NCI-H1694 treated with DMSO at 0.1 percent for 48 hours (cell line): ENCODE data around the gene PIGK.
"Not testable (repeated sequence)": the region's sequence is repeated elsewhere in the genome, so short reads cannot be mapped to it uniquely, and the experiment has no call there.

Experiments used
- DNase-seq: peaks from one replicate; lab custom pipeline; 2025; lab: John Stamatoyannopoulos, UW

PIGK gene

GRCh38 chr1:77193951-77194350 lies 25.3 kb downstream of the PIGK start:
- no peak for DNase-seq

GRCh38 chr1:77188770-77189169 lies 30.5 kb downstream of the PIGK start:
- no peak for DNase-seq

- DNase-seq: not testable (repeated sequence)
Observed at GRCh38 chr1:77186907-77187306, 32.3 kb downstream of the PIGK start.

DNA sequence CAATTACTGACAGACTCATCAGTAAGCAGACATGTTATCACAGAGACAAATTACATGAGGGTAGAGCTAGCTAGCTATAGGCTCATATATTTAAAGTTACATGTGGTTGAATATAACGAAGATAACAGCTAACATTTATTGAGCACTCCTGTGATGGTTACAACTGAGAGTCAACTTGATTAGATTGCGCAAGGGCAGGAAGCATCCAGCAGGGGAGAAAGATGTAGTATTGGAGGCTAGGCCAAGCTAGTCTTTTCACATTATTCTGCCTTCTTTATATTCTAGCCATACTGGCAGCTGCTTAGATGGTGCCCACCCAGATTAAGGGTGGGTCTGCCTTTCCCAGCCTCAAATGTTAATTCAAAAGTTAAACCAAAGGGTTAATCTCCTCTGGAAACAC lies 37.1 kb downstream of the PIGK start:
- no peak for DNase-seq

DNA sequence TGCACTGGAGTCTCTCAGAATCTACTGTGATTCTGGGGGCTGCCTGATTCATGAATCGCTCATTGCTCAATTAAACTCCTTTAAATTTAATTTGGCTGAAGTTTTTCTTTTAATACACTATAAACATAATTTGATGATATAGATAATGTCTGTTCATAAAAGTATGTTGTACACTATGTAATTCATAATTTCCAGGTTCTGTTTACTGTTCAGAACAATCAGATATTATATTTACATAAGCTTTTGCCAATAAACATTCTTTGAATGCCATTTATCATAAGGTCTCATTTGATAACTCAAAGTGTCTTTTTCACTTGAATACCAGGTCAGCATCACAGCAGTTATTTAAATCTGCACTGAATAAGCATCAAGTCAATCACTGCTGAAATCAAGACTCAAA lies 39.6 kb downstream of the PIGK start:
- no peak for DNase-seq

GRCh38 chr1:77175230-77175844 lies 43.9 kb downstream of the PIGK start:
- DNase-seq: no peak

DNA sequence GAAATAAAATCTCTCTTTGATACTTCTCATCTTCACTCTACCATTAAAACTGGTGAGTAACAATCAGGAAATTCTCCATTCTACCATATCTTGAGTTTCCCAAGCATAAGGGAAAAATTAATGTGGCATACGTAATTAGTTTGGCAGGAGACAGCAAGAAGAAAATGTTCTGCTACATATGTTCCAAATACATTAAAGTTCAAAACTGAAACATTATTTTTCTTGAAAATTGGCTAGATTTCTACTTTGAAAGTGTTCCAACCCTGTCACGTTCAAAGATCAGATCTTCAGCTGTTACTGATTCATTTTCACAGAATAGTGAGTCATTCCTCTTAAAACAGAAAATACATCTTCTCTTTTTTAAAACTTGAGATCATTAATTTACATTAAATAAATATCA lies 48.5 kb downstream of the PIGK start:
- peak; percentile 8 for DNase-seq

GRCh38 chr1:77168358-77168757 lies 50.9 kb downstream of the PIGK start:
- no peak for DNase-seq

DNA sequence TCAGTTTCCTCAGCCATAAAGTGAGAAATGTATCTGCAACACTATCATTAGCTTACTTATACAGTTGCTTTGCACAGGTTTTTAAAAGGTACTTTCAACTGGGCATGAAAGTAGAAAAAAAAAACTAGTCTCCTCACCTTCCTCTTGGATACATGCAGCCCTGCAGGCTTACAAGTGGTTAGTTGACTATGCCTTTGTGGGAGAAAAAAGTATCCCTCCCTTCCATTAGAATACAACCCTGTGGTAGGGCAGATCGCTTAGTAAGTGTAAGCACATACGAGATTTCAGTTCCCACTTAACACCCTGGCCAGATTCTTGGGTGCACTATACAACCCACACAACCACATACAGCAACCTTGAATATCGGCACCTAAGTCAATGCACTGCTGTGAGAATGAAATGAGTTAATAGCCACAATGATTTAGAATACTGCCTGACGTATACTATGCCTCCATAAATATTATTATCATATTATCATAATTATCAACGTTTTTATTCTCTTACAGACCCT lies 54.7 kb downstream of the PIGK start:
- no peak for DNase-seq

DNA sequence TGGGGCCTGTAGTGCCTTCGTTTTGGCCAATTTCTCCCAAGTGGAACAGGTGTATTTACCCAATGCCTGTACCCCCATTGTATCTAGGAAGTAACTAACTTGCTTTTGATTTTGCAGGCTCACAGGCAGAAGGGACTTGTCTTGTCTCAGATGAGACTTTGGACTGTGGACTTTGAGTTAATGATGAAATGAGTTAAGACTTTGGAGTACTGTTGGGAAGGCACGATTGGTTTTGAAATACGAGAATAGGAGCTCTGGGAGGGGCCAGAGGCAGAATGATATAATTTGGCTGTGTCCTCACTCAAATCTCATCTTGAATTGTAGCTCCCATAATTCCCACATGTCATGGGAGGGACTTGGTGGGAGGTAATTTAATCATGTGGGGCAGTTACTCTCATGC lies 59.5 kb downstream of the PIGK start:
- DNase-seq: not testable (repeated sequence)

GRCh38 chr1:77156214-77156613 lies 63.0 kb downstream of the PIGK start:
- DNase-seq: no peak

DNA sequence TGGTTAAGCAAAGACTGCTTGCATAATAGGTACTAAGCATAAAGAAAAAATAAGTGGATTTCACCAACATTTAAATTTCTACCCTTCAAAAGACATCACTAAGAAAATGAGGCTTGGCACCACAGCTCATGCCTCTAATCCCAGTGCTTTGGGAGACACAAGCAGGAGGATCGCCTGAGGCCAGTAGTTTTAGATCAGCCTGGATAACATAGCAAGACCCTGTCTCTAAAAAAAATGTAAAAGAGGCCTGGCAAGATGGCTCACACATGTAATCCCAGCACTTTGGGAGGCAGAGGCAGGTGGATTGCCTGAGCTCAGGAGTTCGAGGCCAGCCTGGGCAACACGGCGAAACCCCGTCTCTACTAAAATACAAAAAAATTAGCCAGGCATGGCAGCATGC lies 73.0 kb downstream of the PIGK start:
- DNase-seq: no peak

DNA sequence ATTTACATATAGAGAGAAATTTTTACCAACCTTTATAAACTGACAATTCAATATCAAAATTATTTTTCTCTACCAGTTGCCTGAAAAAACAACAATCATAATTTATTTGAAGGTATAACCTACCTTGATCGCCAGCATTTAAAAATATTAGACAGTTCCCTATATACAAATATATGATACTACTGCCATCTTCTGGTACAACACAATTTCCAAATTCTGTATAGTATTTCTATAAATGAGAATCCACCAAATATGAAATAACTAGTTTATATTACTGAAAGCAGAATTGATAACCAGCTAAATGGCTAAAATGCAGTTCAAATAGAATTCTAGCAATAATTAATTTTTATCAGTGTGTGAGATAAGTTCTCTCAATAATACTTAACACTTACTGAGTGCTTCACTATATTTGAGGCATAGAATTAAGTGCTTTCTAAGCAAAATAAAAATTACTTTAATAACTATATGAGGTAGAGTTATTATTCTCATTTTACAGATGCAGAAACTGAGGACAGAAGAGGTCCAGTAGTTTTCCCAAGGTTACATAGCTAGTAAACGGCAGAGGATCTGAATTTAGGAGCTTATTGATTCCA lies 75.6 kb downstream of the PIGK start:
- DNase-seq: peak; percentile 49

- peak; percentile 21 for DNase-seq
Observed at GRCh38 chr1:77139389-77139788, 79.8 kb downstream of the PIGK start.

GRCh38 chr1:77134359-77134758 lies 84.9 kb downstream of the PIGK start:
- no peak for DNase-seq

DNA sequence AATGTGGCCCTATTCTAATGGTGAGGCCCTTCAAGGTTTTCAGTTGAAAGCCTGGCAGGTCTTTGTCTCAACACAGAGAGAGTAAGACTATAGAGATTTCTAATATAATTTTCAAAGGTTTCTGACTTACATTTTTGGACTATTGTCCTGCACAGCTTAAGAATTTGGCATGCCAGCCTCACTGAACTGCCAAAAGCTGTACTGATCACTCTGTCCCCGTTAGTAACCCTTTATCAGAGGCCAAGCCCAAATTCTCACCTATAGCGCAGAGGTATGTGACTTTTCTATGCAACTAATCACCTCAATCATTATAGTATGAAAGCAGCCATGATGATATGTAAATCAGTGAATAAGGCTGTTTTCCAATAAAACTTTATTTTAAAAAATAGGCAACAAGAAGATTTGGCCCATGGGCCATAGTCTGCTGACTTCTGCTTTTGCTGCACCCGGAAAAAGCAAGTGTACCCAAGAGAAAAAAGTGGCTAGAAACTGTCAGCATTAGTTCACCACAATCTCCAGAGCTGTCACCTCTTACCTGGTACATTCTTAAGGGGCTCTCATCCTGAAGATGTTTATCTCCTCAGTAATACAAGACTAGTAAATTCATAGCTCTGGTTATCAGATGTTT lies 85.4 kb downstream of the PIGK start:
- DNase-seq: no peak

DNA sequence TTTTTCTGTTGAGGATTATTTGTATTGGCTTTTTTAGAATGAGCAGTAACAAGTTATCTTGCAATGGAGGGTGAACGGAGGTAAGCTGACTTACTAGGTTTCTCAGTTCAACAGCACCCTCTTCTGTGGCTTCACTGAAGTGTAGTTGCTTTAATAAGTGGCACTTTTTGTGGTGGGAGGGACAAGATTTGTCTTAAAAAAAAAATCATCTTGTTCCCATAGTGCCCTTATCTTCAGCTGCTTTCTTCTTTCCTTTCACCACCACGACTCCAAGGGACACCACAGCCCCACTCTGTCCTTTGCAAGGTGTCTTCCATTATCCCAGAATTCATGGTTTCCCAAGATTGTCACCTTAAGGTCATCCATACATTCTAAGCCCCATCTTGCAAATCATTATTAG lies 92.9 kb downstream of the PIGK start:
- peak; percentile 73 for DNase-seq

- no peak for DNase-seq
Observed at GRCh38 chr1:77121503-77121902, 97.7 kb downstream of the PIGK start.

DNA sequence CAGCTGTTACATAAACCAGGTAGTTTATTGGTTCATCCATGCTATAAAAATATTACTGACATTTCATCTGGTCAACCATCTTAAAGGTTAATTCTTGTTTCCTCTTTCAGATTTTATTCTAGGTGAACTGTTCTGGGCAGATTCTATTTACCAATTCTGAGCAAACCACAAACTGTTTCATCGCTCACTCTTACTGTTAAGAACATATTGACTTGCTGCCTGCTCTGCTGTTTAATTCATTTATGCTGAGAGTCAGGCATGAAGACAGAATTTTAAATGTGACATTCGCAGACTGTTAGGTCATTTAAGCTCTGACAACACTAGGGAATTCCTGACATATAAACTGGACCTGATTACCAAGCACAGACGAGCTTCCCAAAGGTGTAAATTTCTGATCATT lies 98.3 kb downstream of the PIGK start:
- no peak for DNase-seq

DNA sequence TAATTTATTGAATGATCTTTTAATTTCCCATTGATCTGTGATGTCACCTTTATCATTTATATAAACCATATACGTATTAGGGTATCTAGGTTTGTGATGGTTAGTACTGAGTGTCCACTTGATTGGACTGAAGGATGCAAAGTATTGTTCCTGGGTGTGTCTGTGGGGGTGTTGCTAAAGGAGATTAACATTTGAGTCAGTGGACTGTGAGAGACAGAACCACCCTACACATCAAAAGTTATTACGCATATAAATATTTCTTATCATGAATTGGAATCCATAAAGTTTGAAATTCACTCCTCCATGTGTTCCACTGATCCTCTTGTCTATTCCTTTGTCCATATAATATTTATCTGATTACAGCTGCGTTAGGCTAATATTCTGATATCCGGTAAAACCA lies 100.5 kb downstream of the PIGK start:
- DNase-seq: no peak

DNA sequence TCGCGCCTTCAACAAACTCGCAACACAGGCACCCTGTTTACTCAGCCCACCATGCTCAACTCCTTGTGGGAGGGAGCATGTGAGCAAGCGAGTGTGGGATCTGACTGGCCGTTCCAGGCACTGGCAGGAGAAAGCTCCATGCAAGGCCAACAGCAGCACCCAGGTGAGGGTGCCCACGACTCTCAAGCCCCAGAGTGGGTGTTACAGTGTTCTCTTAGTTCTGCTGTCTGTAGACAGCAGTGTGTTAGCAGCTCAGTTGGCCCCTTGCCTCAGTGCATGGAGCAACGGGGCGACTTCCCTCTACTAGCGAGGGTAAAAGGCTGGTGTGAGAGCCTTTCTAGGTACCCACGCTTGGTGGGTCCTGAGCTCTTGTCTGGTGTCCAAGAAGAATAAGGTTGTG lies 114.6 kb downstream of the PIGK start:
- DNase-seq: no peak

- DNase-seq: no peak
Observed at GRCh38 chr1:77103486-77103885, 115.7 kb downstream of the PIGK start.

GRCh38 chr1:77100875-77101274 lies 118.4 kb downstream of the PIGK start:
- no peak for DNase-seq
